HL-60 (cell line): Measurements from ENCODE around the gene MPPED1.

Experiments
- DNase-seq, 2 experiments: peaks; one replicate each; pipeline ENCODE4 v3.0.0-alpha.2; 2010 to 2020; ENCODE audit warnings: low read depth in 1 of 2, low spot score in 1 of 2
- H3K27ac ChIP-seq: fragments of 250-450 bp; sonication (Bioruptor Pico); replicated peaks from 2 replicates; pipeline ENCODE4 v1.5.1; 2020; ENCODE audit warnings: mild to moderate bottlenecking, moderate library complexity
- H3K27me3 ChIP-seq: fragments of 250-450 bp; sonication (Bioruptor Pico); 2 replicates; pipeline ENCODE4 v1.5.1; 2021; ENCODE audit warnings: mild to moderate bottlenecking, moderate library complexity; ENCODE audit not compliant: insufficient read depth, poor library complexity, severe bottlenecking
- H3K4me3 ChIP-seq: replicated peaks from 2 replicates; pipeline ENCODE4 v1.5.1; 2011; ENCODE audit warnings: mild to moderate bottlenecking, control low read depth, low read length; ENCODE audit not compliant: insufficient read depth
- CTCF ChIP-seq: IDR thresholded peaks from one replicate; pipeline ENCODE4 v1.5.1; 2011; ENCODE audit warnings: low read length, control low read depth, inconsistent platforms; ENCODE audit not compliant: insufficient read depth
- GABPA ChIP-seq: IDR thresholded peaks from 2 replicates; pipeline ENCODE4 v1.6.1; 2012; ENCODE audit warnings: low read depth
- POLR2AphosphoS5 ChIP-seq: IDR thresholded peaks from 2 replicates; pipeline ENCODE4 v1.6.1; 2012; ENCODE audit warnings: low read depth
- SPI1 ChIP-seq: IDR thresholded peaks from 2 replicates; pipeline ENCODE4 v1.6.1; 2012; ENCODE audit warnings: low read depth, mild to moderate bottlenecking, borderline replicate concordance
- TF ChIP-seq, protein P1 (sequence below): IDR thresholded peaks from 2 replicates; pipeline ENCODE4 v1.6.1; 2012; ENCODE audit warnings: low read depth; ENCODE audit not compliant: insufficient replicate concordance

Gene MPPED1

GRCh38 chr22:43515411-43515810 is 103.6 kb downstream of the MPPED1 start:
- TF ChIP-seq POLR2AphosphoS5 (no peak), SPI1 (no peak), GABPA (no peak), CTCF (no peak)
- TF ChIP-seq, protein P1, sequence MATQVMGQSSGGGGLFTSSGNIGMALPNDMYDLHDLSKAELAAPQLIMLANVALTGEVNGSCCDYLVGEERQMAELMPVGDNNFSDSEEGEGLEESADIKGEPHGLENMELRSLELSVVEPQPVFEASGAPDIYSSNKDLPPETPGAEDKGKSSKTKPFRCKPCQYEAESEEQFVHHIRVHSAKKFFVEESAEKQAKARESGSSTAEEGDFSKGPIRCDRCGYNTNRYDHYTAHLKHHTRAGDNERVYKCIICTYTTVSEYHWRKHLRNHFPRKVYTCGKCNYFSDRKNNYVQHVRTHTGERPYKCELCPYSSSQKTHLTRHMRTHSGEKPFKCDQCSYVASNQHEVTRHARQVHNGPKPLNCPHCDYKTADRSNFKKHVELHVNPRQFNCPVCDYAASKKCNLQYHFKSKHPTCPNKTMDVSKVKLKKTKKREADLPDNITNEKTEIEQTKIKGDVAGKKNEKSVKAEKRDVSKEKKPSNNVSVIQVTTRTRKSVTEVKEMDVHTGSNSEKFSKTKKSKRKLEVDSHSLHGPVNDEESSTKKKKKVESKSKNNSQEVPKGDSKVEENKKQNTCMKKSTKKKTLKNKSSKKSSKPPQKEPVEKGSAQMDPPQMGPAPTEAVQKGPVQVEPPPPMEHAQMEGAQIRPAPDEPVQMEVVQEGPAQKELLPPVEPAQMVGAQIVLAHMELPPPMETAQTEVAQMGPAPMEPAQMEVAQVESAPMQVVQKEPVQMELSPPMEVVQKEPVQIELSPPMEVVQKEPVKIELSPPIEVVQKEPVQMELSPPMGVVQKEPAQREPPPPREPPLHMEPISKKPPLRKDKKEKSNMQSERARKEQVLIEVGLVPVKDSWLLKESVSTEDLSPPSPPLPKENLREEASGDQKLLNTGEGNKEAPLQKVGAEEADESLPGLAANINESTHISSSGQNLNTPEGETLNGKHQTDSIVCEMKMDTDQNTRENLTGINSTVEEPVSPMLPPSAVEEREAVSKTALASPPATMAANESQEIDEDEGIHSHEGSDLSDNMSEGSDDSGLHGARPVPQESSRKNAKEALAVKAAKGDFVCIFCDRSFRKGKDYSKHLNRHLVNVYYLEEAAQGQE = no peak
- Histone ChIP-seq H3K4me3 (no peak overlapping the region), H3K27ac (no peak overlapping the region), H3K27me3 (no peaks in the 10 kb centered on the region)
- no peak for DNase-seq

GRCh38 chr22:43515902-43516301 is 104.1 kb downstream of the MPPED1 start:
- Histone ChIP-seq H3K27me3 (no peaks in the 10 kb centered on the region), H3K27ac (no peak overlapping the region), H3K4me3 (no peak overlapping the region)
- TF ChIP-seq, protein P1 = no peak
- TF ChIP-seq CTCF (no peak), POLR2AphosphoS5 (no peak), GABPA (no peak), SPI1 (no peak)
- no peak for DNase-seq

GRCh38 chr22:43516386-43516785 is 104.6 kb downstream of the MPPED1 start:
- Histone ChIP-seq H3K27ac (no peak overlapping the region), H3K27me3 (no peaks in the 10 kb centered on the region), H3K4me3 (no peak overlapping the region)
- DNase-seq = no peak
- TF ChIP-seq SPI1 (no peak), GABPA (no peak), CTCF (no peak), POLR2AphosphoS5 (no peak)
- TF ChIP-seq, protein P1 = no peak
